Gastroesophageal sphincter (tissue), 4 donors: ENCODE data around the gene PAM. TPM values are rescaled to one million over a fixed set of nuclear protein-coding genes. Genes with fewer than 3 reads are reported as not detected.

ENCODE experiments used
- ATAC-seq: fragments of 150-250 bp; one replicate; pipeline ENCODE4 v1.9.1; 2016; ENCODE audit warnings: mild to moderate bottlenecking, moderate library complexity
- H3K27ac ChIP-seq, 4 donors: fragments of 200-600 bp; sonication (generic) in 3 of 4; 1 replicate in 3 of 4; 2 replicates in 1 of 4; pipeline ENCODE4 v1.5.1; 2016 to 2019
- H3K27me3 ChIP-seq: fragments of 200-600 bp; sonication (generic); one replicate; pipeline ENCODE4 v1.5.1; 2019
- H3K36me3 ChIP-seq, 2 donors: fragments of 200-600 bp; sonication (generic); one replicate each; pipeline ENCODE4 v1.5.1; 2019; ENCODE audit warnings: control low read depth in 1 of 2
- H3K4me1 ChIP-seq, 3 donors: fragments of 200-600 bp; sonication (generic); 1 replicate in 2 of 3; 2 replicates in 1 of 3; pipeline ENCODE4 v1.5.1; 2016 to 2019; ENCODE audit warnings: control low read depth in 2 of 3
- H3K4me3 ChIP-seq, 2 donors: fragments of 200-600 bp; sonication (generic); one replicate each; pipeline ENCODE4 v1.5.1; 2019; ENCODE audit warnings: mild to moderate bottlenecking in 1 of 2, moderate library complexity in 1 of 2
- H3K9me3 ChIP-seq, 3 donors: fragments of 200-600 bp; sonication (generic); one replicate each; pipeline ENCODE4 v1.5.1; 2017 to 2019; ENCODE audit warnings: control low read depth in 2 of 3
- EP300 ChIP-seq: sonication (generic); formaldehyde crosslinking; IDR thresholded peaks from one replicate; pipeline ENCODE4 v1.6.1; 2017; ENCODE audit warnings: antibody characterized with exemption, mild to moderate bottlenecking
- POLR2A ChIP-seq, 2 donors: fragments of 450-650 bp; IDR thresholded peaks; one replicate each; pipeline ENCODE4 v1.6.1; 2017; ENCODE audit warnings: antibody characterized with exemption in 2 of 2, mild to moderate bottlenecking in 2 of 2, moderate library complexity in 1 of 2
- POLR2AphosphoS5 ChIP-seq: sonication (generic); formaldehyde crosslinking; IDR thresholded peaks from one replicate; pipeline ENCODE4 v1.6.1; 2017; ENCODE audit warnings: antibody characterized with exemption
- WGBS, 2 donors: methylation state at CpG; one replicate each; pipeline ENCODE4 v1.1.5; 2018; ENCODE audit warnings: low coverage in 1 of 2; 5-methylcytosine and 5-hydroxymethylcytosine counted together
- total RNA-seq, 4 donors: library from RNA; depleted of rRNA; stranded (reverse); fragments of >200 nt; gene quantifications; one replicate each; pipeline ENCODE4 v1.1.0, GENCODE V29; 2016
- TF ChIP-seq, protein P1 (sequence below), 4 experiments: fragments of 200-600 bp in 2 of 4; fragments of 450-650 bp in 2 of 4; sonication (generic) in 1 of 4; IDR thresholded peaks; one replicate each; pipeline ENCODE4 v1.5.1; 2017 to 2019; ENCODE audit warnings: antibody characterized with exemption in 4 of 4, mild to moderate bottlenecking in 2 of 4, moderate library complexity in 2 of 4

PAM gene
- total RNA-seq, 4 donors from 2014 or later, result 247 to 404 (median 311) TPM

DNA sequence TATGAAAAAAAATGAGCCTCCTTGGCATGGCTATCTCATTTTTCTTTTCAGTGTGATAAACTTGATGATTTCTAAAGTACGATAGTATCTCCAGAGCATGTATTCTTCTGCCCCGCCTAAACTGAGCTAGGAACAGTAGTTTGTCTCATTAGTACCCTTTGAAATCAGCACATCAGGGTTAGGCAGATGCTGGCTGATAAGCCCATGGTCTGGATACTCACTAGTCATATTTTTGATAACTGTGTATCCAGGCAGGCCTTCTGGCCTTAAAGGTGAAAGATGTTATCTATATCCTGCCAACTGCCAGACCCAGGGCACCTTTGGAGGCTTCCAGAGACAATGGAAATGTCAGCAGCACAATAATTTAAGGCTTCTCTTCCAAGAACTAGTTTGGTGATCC, 261.1 kb downstream of the PAM start:
- no peak for ATAC-seq
- WGBS, 2 donors, result 72 to 92% methylated on average over 2 of the region's 2 CpGs
- Histone ChIP-seq H3K4me1 (peaks cover 0 to 6% (median 0%) of the 10 kb centered on the region in 3 donors), H3K4me3 (no peak overlapping the region), H3K27ac (no peak overlapping the region), H3K36me3 (peaks cover 0 to 52% of the 10 kb centered on the region in 2 donors), H3K9me3 (no peaks in the 10 kb centered on the region), H3K27me3 (no peaks in the 10 kb centered on the region)
- TF ChIP-seq EP300 (no peak), POLR2A (IDR thresholded peaks at IDR 0.05) (no peak), POLR2AphosphoS5 (no peak)
- TF ChIP-seq, protein P1, sequence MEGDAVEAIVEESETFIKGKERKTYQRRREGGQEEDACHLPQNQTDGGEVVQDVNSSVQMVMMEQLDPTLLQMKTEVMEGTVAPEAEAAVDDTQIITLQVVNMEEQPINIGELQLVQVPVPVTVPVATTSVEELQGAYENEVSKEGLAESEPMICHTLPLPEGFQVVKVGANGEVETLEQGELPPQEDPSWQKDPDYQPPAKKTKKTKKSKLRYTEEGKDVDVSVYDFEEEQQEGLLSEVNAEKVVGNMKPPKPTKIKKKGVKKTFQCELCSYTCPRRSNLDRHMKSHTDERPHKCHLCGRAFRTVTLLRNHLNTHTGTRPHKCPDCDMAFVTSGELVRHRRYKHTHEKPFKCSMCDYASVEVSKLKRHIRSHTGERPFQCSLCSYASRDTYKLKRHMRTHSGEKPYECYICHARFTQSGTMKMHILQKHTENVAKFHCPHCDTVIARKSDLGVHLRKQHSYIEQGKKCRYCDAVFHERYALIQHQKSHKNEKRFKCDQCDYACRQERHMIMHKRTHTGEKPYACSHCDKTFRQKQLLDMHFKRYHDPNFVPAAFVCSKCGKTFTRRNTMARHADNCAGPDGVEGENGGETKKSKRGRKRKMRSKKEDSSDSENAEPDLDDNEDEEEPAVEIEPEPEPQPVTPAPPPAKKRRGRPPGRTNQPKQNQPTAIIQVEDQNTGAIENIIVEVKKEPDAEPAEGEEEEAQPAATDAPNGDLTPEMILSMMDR (IDR thresholded peaks at IDR 0.05), result no peak

DNA sequence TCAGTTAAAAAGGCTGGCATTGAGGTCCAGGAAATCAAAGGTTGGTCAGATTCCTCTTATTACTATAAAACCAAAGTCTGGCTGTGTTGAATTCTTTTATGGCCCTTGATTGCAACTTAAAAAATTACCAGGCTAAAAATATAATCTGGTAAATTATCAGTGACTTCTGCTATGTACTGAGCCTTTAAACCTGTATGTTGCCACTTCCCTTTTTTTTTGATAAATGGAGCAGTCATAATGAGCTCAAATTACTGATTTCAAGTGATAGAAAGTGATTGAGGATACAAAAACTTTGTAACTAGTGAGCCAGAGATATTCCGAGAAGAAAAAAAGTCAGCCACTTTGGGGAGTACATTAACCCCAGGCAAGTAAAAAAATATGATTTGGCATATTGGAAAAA, 264.7 kb downstream of the PAM start:
- H3K9me3 ChIP-seq, result no peaks in the 10 kb centered on the region
- no peak overlapping the region for H3K4me3 ChIP-seq
- H3K27ac ChIP-seq, result no peak overlapping the region
- H3K27me3 ChIP-seq, result no peaks in the 10 kb centered on the region
- H3K4me1 ChIP-seq, result peaks cover 0 to 3% (median 0%) of the 10 kb centered on the region in 3 donors
- no peak for TF ChIP-seq EP300
- TF ChIP-seq, protein P1 (IDR thresholded peaks at IDR 0.05), result no peak
- TF ChIP-seq POLR2A (IDR thresholded peaks at IDR 0.05), result no peak
- no peak for TF ChIP-seq POLR2AphosphoS5
- H3K36me3 ChIP-seq, result peaks cover 0 to 62% of the 10 kb centered on the region in 2 donors
- no peak for ATAC-seq
- WGBS, 2 donors, result 100% methylated on average over 1 of the region's 1 CpG; no CpG with 5 or more reads in 1 of the 2 donors

DNA sequence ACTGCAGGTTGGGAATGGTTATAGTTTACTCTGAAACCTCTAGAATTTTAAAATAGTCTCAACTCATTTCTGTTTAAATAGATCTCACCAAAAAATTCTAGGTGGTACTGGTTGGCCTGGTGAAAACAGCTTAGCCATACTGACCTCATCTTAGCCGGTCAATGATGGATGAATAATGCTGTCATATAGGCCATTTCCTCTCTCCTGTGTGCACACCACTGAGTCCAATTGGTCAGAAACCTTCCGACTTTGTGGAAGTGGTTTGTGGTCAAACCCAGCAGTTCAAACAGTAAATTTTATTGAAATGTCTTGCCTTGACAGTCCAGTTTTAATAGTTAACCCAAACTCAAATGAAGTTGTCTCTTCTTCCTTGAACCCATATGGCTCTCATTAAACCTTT, 266.2 kb downstream of the PAM start:
- no peaks in the 10 kb centered on the region for H3K4me1 ChIP-seq
- no peak overlapping the region for H3K27ac ChIP-seq
- H3K27me3 ChIP-seq, result no peaks in the 10 kb centered on the region
- no peak overlapping the region for H3K4me3 ChIP-seq
- WGBS, 2 donors, result 75 to 88% methylated on average over 1 to 2 of the region's 2 CpGs
- peaks cover 0 to 77% of the 10 kb centered on the region in 2 donors for H3K36me3 ChIP-seq
- no peaks in the 10 kb centered on the region for H3K9me3 ChIP-seq
- TF ChIP-seq EP300, result no peak
- no peak for TF ChIP-seq POLR2AphosphoS5
- TF ChIP-seq POLR2A (IDR thresholded peaks at IDR 0.05), result no peak
- TF ChIP-seq, protein P1 (IDR thresholded peaks at IDR 0.05), result no peak
- no peak for ATAC-seq

DNA sequence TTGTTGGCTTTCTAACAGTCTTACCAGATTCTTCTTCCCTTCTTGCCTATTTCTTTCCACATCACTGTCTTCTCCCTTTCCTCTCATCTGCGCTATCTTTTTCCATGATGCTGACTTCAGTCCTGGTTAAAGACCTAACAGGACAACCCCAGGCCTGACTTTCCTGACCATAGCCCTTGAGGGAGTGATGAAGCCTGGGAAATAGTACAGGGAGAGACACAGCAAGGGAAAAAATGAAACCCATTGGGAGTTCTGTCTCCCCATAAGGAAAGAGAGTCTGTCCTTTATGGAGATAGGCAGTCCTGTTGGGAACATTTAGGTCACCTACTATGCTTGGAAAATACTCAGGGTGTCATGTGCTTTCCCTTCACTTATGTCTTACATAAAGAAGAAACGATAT, 272.2 kb downstream of the PAM start:
- H3K36me3 ChIP-seq, result peaks cover 0 to 87% of the 10 kb centered on the region in 2 donors
- H3K9me3 ChIP-seq, result no peaks in the 10 kb centered on the region
- H3K4me3 ChIP-seq, result no peak overlapping the region
- no peaks in the 10 kb centered on the region for H3K4me1 ChIP-seq
- TF ChIP-seq POLR2A (IDR thresholded peaks at IDR 0.05) (no peak), POLR2AphosphoS5 (no peak), EP300 (no peak)
- TF ChIP-seq, protein P1 (IDR thresholded peaks at IDR 0.05), result no peak
- no peak for ATAC-seq
- no peaks in the 10 kb centered on the region for H3K27me3 ChIP-seq
- no peak overlapping the region for H3K27ac ChIP-seq
- WGBS, 2 donors, result 49 to 100% methylated on average over 2 of the region's 2 CpGs

DNA sequence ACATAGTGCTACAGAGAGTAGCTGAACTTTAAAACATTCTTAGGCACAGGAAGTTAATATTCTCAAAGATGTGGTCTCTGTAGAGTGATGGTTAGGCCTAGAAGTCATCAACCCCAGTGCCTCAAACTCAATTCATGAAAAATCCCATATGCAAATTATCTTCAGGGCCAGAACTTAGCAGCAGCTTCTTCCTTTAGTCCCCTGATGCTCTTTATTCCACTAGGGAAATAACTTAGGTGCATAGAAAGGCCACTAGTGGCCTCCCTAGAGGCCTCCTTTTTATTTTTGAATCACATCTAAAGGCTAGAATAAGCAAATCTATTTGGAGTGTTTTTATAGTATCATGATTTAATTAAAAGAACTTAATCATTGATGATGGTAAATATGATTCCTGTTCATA, 276.5 kb downstream of the PAM start:
- H3K4me1 ChIP-seq, result no peaks in the 10 kb centered on the region
- TF ChIP-seq POLR2A (IDR thresholded peaks at IDR 0.05) (no peak), POLR2AphosphoS5 (no peak), EP300 (no peak)
- TF ChIP-seq, protein P1 (IDR thresholded peaks at IDR 0.05), result no peak
- ATAC-seq, result no peak
- H3K27ac ChIP-seq, result no peak overlapping the region
- no peaks in the 10 kb centered on the region for H3K27me3 ChIP-seq
- H3K36me3 ChIP-seq, result peaks cover 0 to 64% of the 10 kb centered on the region in 2 donors
- no peak overlapping the region for H3K4me3 ChIP-seq
- H3K9me3 ChIP-seq, result peaks cover 0 to 5% (median 0%) of the 10 kb centered on the region in 3 donors
